Epithelial cell of proximal tubule (primary cell): ENCODE data around the gene RASSF5. TPM values are rescaled to one million over a fixed set of nuclear protein-coding genes. Genes with fewer than 3 reads are reported as not detected.

Experiments used
- DNase-seq: peaks from one replicate; pipeline ENCODE4 v3.0.0-alpha.2; 2011; ENCODE audit warnings: low read depth
- H3K4me3 ChIP-seq: 2 replicates; pipeline ENCODE4 v1.5.1; 2011; ENCODE audit warnings: low read depth, mild to moderate bottlenecking, low read length
- CTCF ChIP-seq: conservative IDR thresholded peaks from 2 replicates; pipeline ENCODE4 v1.5.1; 2012; ENCODE audit warnings: low read depth, mild to moderate bottlenecking, low read length
- total RNA-seq: library from RNA; depleted of rRNA; stranded (reverse); fragments of >200 nt; gene quantifications from 2 replicates; pipeline ENCODE4 v1.2.3, GENCODE V29; 2015

Gene RASSF5
- total RNA-seq, 1 donor from 2014 or later, result 4.7 TPM

GRCh38 chr1:206558794-206559671, 51.7 kb downstream of the RASSF5 start:
- TF ChIP-seq CTCF, result no peak
- DNase-seq, result no peak
- H3K4me3 ChIP-seq, result no peak overlapping the region

- no peak overlapping the region for H3K4me3 ChIP-seq
- no peak for TF ChIP-seq CTCF
- no peak for DNase-seq
Observed at GRCh38 chr1:206559672-206559995, 52.3 kb downstream of the RASSF5 start.

- TF ChIP-seq CTCF, result no peak
- DNase-seq, result no peak
- H3K4me3 ChIP-seq, result no peak overlapping the region
Observed at GRCh38 chr1:206560007-206560716, 52.8 kb downstream of the RASSF5 start.

GRCh38 chr1:206563367-206564207, 56.3 kb downstream of the RASSF5 start:
- no peak for DNase-seq
- TF ChIP-seq CTCF, result no peak
- H3K4me3 ChIP-seq, result no peak overlapping the region

GRCh38 chr1:206565995-206566394, 58.7 kb downstream of the RASSF5 start:
- TF ChIP-seq CTCF, result no peak
- no peak overlapping the region for H3K4me3 ChIP-seq
- DNase-seq, result no peak

- TF ChIP-seq CTCF, result no peak
- DNase-seq, result no peak
- no peak overlapping the region for H3K4me3 ChIP-seq
Observed at GRCh38 chr1:206566999-206567398, 59.7 kb downstream of the RASSF5 start.
